Left forelimb (tissue), 1 donor: ENCODE results near the gene GSTM5.
"Not testable (repeated sequence)": the region's sequence is repeated elsewhere in the genome, so short reads cannot be mapped to it uniquely, and the experiment has no call there.

ENCODE experiments used
- DNase-seq: peaks from one replicate; pipeline ENCODE4 v3.0.0-alpha.2; 2018; ENCODE audit warnings: low spot score

GSTM5 gene

GRCh38 chr1:109728870-109729269 is 16.8 kb downstream of the GSTM5 start:
- DNase-seq: no peak

DNA sequence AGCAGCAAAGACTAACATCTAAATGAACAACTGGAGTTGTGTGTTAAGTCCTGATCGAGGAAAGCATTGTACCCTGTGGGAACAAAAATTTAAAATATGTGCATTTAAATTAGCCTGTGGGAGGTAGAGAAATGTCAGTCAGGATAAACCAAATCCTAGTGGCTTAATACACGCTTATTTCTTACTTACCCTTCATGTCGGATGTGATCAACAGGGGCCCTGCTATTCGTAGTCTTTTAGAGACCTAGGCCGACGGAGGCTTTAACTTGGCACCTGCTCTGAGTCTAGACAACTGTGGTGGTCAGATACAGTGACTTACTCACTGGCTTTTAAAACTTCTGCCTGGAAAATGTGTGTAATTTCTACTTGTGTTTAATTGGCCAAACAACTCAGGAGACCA is 18.6 kb downstream of the GSTM5 start:
- no peak for DNase-seq

- no peak for DNase-seq
Measured at GRCh38 chr1:109732390-109732881, 20.4 kb downstream of the GSTM5 start.

GRCh38 chr1:109733236-109733870 is 21.3 kb downstream of the GSTM5 start:
- no peak for DNase-seq

- DNase-seq: peak; percentile 92
Measured at GRCh38 chr1:109739738-109740614, 27.9 kb downstream of the GSTM5 start.

- DNase-seq: no peak
Measured at GRCh38 chr1:109740615-109741373, 28.7 kb downstream of the GSTM5 start, which contains the start of gene GSTM3. Gene GSTM3 (minus strand): TSS chr1:109741038. CDS start chr1:109740287, 751 bp downstream.

- not testable (repeated sequence) for DNase-seq
Measured at GRCh38 chr1:109748311-109748710, 36.3 kb downstream of the GSTM5 start.

DNA sequence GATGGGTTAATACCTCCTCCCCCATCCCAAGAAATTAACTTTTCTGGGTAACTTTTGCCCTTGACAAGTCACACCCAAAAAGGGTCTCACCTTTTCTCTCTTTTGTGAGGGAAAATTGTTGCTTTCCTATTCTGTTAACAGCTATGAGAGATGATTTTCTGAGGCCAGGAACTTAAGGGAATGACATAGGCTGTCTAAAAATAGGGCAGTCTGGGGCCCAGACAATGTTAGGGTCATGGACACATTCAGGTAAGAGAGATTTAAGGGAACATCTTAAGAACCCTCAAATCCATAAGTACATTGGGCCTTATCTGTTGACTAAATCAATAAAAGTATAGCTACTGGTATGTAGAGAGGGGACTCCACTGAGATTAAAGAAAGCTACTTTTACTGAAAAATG is 37.2 kb downstream of the GSTM5 start:
- no peak for DNase-seq

- DNase-seq: peak; percentile 46
Measured at GRCh38 chr1:109750241-109750882, 38.3 kb downstream of the GSTM5 start.

GRCh38 chr1:109750920-109751319 is 38.9 kb downstream of the GSTM5 start:
- no peak for DNase-seq

- peak; percentile 41 for DNase-seq
Measured at GRCh38 chr1:109751531-109752260, 39.6 kb downstream of the GSTM5 start.

- peak; percentile 8 for DNase-seq
Measured at GRCh38 chr1:109754738-109755137, 42.7 kb downstream of the GSTM5 start.

- not testable (repeated sequence) for DNase-seq
Measured at GRCh38 chr1:109756325-109756724, 44.3 kb downstream of the GSTM5 start.

DNA sequence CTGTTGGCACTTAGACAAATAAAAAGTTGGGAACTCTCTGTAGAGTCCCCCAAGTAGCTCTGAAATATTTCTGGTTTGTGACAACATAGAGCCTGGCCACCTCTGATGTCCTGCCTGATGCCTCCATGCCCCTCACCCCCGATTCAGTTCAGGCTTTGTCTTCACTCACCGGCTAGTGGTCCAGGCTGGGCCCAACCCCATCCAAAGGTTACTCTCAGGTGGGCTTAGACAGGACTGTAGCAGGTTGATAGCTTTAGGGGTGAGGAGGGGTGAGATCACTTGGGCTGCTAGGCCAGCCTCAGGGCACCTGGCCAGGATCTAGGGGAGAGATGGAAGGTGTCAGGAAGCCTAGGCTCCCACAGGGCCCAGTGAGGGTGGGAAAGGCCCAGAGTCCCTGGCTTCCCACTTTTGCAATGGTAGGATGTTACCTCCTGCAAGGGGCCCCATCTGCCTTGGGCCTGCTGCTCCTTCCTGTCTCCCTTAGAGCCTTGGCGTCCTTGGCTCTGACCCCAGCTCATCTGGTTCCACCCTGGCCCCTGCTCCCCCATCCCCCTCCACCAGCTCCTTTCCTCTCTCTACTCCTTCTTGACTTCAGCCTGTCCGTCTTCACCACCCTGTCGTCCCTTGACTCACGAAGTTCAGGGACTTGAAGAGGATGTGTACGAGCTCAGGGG is 44.9 kb downstream of the GSTM5 start:
- peak; percentile 57 for DNase-seq

DNA sequence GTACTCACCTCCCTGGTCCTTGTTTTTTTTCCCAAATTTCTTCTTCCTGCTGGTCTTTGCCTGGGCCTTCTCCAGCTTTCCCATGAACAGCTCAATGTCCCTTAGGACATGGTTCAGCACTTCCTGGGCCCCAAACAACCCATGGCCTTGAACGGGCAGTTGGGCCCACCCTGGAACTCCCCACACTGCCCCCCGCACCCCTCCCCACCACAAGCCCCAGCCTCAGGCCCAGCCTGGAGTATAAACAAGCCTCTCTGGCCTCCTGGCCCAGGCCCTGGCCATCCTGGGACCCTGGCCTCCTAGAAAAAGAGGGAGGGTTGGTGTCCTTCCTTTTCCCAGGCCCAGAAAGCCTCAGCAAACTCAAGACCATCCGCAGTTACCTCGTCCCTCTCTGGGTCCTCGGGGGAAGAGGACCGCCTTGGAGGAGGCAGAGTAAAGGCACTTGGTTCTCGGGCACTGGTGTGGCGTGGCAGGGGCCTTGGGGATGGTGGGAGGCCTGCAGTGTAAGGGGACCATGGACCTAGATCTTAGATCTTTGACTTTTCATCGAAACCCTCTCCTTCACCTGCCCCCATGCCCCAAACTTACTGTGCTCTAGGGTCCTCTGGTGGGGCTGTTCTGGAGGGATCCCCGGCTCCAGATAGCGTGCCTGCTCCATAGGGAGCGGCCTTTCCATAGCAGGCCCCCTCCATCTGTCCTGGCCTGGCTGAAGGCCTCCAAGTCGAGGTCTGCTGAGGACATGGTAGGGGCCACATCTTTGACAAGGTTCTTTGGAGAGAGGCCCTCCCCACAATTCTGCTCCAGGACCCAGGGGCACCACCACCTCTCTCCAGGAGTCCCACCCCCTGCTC is 46.1 kb downstream of the GSTM5 start:
- DNase-seq: peak; percentile 49

DNA sequence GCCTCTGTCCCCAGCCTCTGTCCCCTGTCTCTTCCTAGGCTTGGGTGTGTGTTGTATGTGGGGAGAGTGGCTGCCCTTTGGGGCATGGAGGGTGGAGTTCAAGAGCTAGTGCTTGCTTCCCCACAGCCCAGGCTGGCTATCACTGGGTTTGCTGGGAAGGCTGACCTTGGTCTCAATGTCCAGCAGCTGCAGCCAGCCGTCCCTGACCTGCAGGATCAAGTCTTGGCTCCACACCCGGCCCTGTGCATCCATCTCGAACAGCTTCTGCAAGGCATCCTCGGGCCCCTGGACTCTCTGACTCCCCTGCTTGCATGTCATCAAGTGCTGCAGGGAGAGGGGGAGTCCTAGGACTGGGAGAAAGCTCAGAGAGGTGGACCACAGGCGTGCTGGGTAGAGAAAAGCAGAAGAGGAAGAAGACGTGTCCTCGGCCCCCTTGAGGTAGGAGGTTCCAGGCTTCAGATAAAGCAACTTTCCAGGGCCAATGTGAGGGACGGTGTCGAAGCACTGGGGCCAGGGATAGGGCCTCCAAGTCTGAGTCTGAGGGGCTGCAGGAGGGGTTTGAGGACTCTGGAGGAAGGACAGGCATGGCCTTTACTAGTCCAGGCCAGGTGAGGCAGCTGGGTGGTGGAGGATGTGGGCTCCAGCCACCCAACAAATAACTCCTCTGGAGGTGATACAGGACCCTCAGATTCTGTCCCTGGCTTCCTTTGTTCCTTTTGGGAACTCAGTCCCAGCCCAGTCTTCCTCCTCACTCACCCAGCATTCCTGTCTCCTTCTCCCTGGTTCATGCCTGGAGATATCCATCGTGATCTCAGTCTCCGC is 47.7 kb downstream of the GSTM5 start:
- peak; percentile 48 for DNase-seq

- peak; percentile 17 for DNase-seq
Measured at GRCh38 chr1:109760581-109761226, 48.7 kb downstream of the GSTM5 start.
